CD4-positive, alpha-beta T cell (primary cell): ENCODE results near the gene RWDD1. TPM values are rescaled to one million over a fixed set of nuclear protein-coding genes. Genes with fewer than 3 reads are reported as not detected.

ENCODE experiments used
- ATAC-seq: fragments of 200-7000 bp; cut with Tn5 transposase; one replicate; pipeline ENCODE4 v1.10.0; 2022; ENCODE audit warnings: mild to moderate bottlenecking; ENCODE audit not compliant: poor library complexity
- CTCF ChIA-PET: fragments of 350-600 bp; sonication (Branson Sonifier 250); formaldehyde crosslinking; loops from one replicate; lab custom pipeline; 2021; ENCODE audit warnings: antibody characterized with exemption, inconsistent platforms; lab: Charles Lee
- POLR2A ChIA-PET: fragments of 350-600 bp; sonication (Branson Sonifier 250); formaldehyde crosslinking; loops from one replicate; lab custom pipeline; 2021; ENCODE audit warnings: antibody characterized with exemption, inconsistent platforms; lab: Charles Lee
- DNase-seq, 14 experiments: peaks; one replicate each; pipeline ENCODE4 v3.0.0-alpha.2; 2013 to 2020; ENCODE audit warnings: mixed read lengths in 2 of 14
- H3K27ac ChIP-seq, 2 donors: one replicate each; pipeline versions ENCODE4 v1.5.1 to v1.7.0; 2013; ENCODE audit warnings: low read length in 2 of 2, low read depth in 1 of 2, mild to moderate bottlenecking in 1 of 2
- H3K27me3 ChIP-seq, 2 experiments: 1 replicate in 1 of 2; 2 replicates in 1 of 2; pipeline versions ENCODE4 v1.6.1 to v1.7.0; 2013; ENCODE audit warnings: low read length in 2 of 2, control low read depth in 1 of 2, mild to moderate bottlenecking in 1 of 2, moderate library complexity in 1 of 2; ENCODE audit not compliant: insufficient read depth in 2 of 2, control insufficient read depth in 1 of 2
- H3K36me3 ChIP-seq: one replicate; pipeline ENCODE4 v1.6.1; 2013; ENCODE audit warnings: low read length, control low read depth; ENCODE audit not compliant: insufficient read depth
- H3K4me1 ChIP-seq: one replicate; pipeline ENCODE4 v1.6.1; 2013; ENCODE audit warnings: low read length, control low read depth; ENCODE audit not compliant: insufficient read depth
- H3K4me3 ChIP-seq: one replicate; pipeline ENCODE4 v1.5.1; 2013; ENCODE audit warnings: mild to moderate bottlenecking, low read length, moderate library complexity
- H3K9me3 ChIP-seq, 2 experiments: 1 replicate in 1 of 2; 2 replicates in 1 of 2; pipeline versions ENCODE4 v1.6.1 to v1.7.0; 2013; ENCODE audit warnings: low read length in 2 of 2, mild to moderate bottlenecking in 2 of 2, control low read depth in 1 of 2, moderate library complexity in 1 of 2; ENCODE audit not compliant: control insufficient read depth in 1 of 2, insufficient read depth in 1 of 2
- H3K27ac Mint-ChIP-seq: one replicate; pipeline ENCODE4 v1.8.0; 2020; ENCODE audit warnings: mixed read lengths
- H3K27me3 Mint-ChIP-seq: one replicate; pipeline ENCODE4 v1.8.0; 2021; ENCODE audit warnings: mixed read lengths
- H3K36me3 Mint-ChIP-seq: one replicate; pipeline ENCODE4 v1.8.0; 2021; ENCODE audit warnings: low read depth, mixed read lengths
- H3K4me1 Mint-ChIP-seq: one replicate; pipeline ENCODE4 v1.8.0; 2021; ENCODE audit warnings: low read depth, mixed read lengths
- H3K4me3 Mint-ChIP-seq: one replicate; pipeline ENCODE4 v1.8.0; 2020; ENCODE audit warnings: mild to moderate bottlenecking, mixed read lengths
- H3K9me3 Mint-ChIP-seq: one replicate; pipeline ENCODE4 v1.8.0; 2020; ENCODE audit warnings: mixed read lengths
- CTCF ChIP-seq: fragments of 200-600 bp; IDR thresholded peaks from one replicate; pipeline ENCODE4 v1.8.0; 2022; ENCODE audit warnings: antibody characterized with exemption, mild to moderate bottlenecking
- intact Hi-C, 2 experiments: fragments of 100-400 bp; cut with DNase I in 1 of 2; cut with micrococcal nuclease in 1 of 2; formaldehyde crosslinking; loops; one replicate each; pipeline versions ENCODE4 v1.15.1 to v1.9.0; 2023 to 2025; cut with DNase I, micrococcal nuclease
- total RNA-seq, 174 experiments: library from RNA in 2 of 174; stranded (reverse) in 2 of 174; gene quantifications; one replicate each; pipeline ENCODE4 v1.2.3 and lab custom pipeline; 2021 to 2026

The RWDD1 gene
- total RNA-seq, 2 experiments from 2014 or later: 60.3 to 60.5 TPM

DNA sequence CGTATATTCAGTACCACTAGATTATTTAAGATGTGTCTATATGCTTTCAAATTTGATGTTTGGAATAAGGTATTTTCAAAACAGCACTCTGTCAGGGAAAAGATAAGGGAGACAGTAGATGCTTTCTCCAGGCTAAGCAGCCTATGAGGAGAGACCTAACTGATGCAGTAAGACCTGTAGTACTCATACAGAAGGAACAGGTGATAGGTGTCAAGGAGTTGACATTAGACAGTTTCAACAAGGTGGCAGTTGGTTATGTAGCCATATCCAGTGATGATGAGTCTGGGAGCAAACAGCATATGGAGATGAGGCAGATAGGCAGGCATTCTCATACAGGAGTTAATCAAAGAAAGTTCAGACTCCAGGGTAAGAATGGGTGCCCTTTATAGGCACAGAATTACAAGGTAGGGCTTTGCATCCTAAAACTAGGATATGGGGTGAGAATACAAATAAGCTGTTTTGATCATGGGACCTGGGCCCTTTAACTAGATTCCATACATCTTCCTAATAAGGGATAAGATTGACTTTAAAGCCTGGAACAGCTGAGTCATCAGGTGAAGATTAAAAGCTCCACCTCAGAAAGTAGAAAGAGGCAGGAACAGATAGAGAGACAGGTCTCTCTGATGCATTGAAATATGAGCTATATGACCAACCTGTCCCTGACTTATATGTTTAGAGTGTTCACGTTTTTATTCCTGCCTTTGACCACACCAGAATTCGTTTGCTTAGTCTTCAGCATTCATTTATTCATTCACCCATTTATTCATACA lies 52.9 kb downstream of the RWDD1 start:
- CTCF ChIA-PET: no interaction called here
- H3K36me3 ChIP-seq: no peaks in the 10 kb centered on the region
- intact Hi-C loops: no loop called here
- Mint-ChIP-seq H3K4me3 (no peak overlapping the region), H3K36me3 (no peaks in the 10 kb centered on the region), H3K4me1 (no peaks in the 10 kb centered on the region), H3K27me3 (no peaks in the 10 kb centered on the region), H3K9me3 (no peaks in the 10 kb centered on the region), H3K27ac (no peak overlapping the region)
- H3K4me3 ChIP-seq: no peak overlapping the region
- DNase-seq: no peak
- H3K27me3 ChIP-seq: no peaks in the 10 kb centered on the region
- H3K9me3 ChIP-seq: no peaks in the 10 kb centered on the region
- POLR2A ChIA-PET: interaction anchor here (0.6 kb wide), 1 partner anchor 9 kb away, joined by 3 read pairs; no protein-coding TSS in a partner anchor
- no peak overlapping the region for H3K27ac ChIP-seq
- TF ChIP-seq CTCF: no peak
- no peaks in the 10 kb centered on the region for H3K4me1 ChIP-seq
- no peak for ATAC-seq

- Histone ChIP-seq H3K4me1 (no peaks in the 10 kb centered on the region), H3K27ac (no peak overlapping the region), H3K27me3 (no peaks in the 10 kb centered on the region), H3K36me3 (no peaks in the 10 kb centered on the region), H3K9me3 (no peaks in the 10 kb centered on the region), H3K4me3 (no peak overlapping the region)
- Mint-ChIP-seq H3K4me1 (no peaks in the 10 kb centered on the region), H3K27me3 (no peaks in the 10 kb centered on the region), H3K4me3 (no peak overlapping the region), H3K9me3 (no peaks in the 10 kb centered on the region), H3K27ac (no peak overlapping the region), H3K36me3 (no peaks in the 10 kb centered on the region)
- no peak for TF ChIP-seq CTCF
- ChIA-PET CTCF (no interaction called here), POLR2A (no interaction called here)
- ATAC-seq: no peak
- intact Hi-C loops: no loop called here
- no peak for DNase-seq
Observed at GRCh38 chr6:116625872-116626271, 54.6 kb downstream of the RWDD1 start.

GRCh38 chr6:116629563-116629981 lies 58.3 kb downstream of the RWDD1 start:
- no peak overlapping the region for H3K27ac Mint-ChIP-seq
- ATAC-seq: no peak
- H3K9me3 Mint-ChIP-seq: no peaks in the 10 kb centered on the region
- no peak for TF ChIP-seq CTCF
- H3K36me3 Mint-ChIP-seq: peaks cover 24% of the 10 kb centered on the region
- intact Hi-C loops: no loop called here
- H3K27me3 ChIP-seq: no peaks in the 10 kb centered on the region
- H3K4me3 Mint-ChIP-seq: no peak overlapping the region
- DNase-seq: no peak
- POLR2A ChIA-PET: no interaction called here
- H3K36me3 ChIP-seq: peaks cover 7% of the 10 kb centered on the region
- no peak overlapping the region for H3K27ac ChIP-seq
- no peaks in the 10 kb centered on the region for H3K4me1 Mint-ChIP-seq
- CTCF ChIA-PET: interaction anchor here (1.0 to 1.1 kb wide), 2 partner anchors 9 to 13 kb away, joined by 3 to 4 read pairs; no protein-coding TSS in a partner anchor
- H3K4me1 ChIP-seq: no peaks in the 10 kb centered on the region
- no peak overlapping the region for H3K4me3 ChIP-seq
- no peaks in the 10 kb centered on the region for H3K27me3 Mint-ChIP-seq
- H3K9me3 ChIP-seq: no peaks in the 10 kb centered on the region
